ENCODE measurements around the gene DSTN. TPM values are rescaled to one million over a fixed set of nuclear protein-coding genes. Genes with fewer than 3 reads are reported as not detected.

DSTN gene
- total RNA-seq, 1 experiment from 2014 or later = 202 TPM

DNA sequence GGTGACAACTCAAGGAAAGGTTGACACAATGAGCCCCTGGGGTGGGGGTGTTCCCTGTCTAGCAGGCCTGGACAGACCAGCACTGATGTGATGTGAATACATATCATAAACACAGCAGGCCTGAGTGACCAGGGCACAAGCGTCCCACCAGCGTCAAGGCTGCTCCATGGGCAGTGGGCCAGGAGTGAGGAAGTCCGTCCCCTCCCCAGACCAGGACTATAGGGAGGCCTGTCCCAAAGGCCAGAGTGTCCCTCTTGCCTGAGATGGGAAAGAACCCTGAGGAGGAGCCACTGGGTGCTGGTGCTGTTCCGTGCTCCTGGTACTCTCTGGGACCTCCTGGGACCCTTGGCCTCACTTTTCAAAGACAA is 67.5 kb downstream of the DSTN start (continued):
- no peak for TF ChIP-seq ELF1 (IDR thresholded peaks at IDR 0.05; ENCODE audit: borderline replicate concordance, low read depth)
- TF ChIP-seq POLR2A (IDR thresholded peaks at IDR 0.05; ENCODE audit: borderline replicate concordance, extremely low read depth, insufficient read depth, insufficient read length) = no peak
- TF ChIP-seq CEBPB (IDR thresholded peaks at IDR 0.05; ENCODE audit: low read depth) = no peak
- no peak for TF ChIP-seq YY1 (IDR thresholded peaks at IDR 0.05; ENCODE audit: extremely low read depth, insufficient replicate concordance, low read depth, low read length)

DNA sequence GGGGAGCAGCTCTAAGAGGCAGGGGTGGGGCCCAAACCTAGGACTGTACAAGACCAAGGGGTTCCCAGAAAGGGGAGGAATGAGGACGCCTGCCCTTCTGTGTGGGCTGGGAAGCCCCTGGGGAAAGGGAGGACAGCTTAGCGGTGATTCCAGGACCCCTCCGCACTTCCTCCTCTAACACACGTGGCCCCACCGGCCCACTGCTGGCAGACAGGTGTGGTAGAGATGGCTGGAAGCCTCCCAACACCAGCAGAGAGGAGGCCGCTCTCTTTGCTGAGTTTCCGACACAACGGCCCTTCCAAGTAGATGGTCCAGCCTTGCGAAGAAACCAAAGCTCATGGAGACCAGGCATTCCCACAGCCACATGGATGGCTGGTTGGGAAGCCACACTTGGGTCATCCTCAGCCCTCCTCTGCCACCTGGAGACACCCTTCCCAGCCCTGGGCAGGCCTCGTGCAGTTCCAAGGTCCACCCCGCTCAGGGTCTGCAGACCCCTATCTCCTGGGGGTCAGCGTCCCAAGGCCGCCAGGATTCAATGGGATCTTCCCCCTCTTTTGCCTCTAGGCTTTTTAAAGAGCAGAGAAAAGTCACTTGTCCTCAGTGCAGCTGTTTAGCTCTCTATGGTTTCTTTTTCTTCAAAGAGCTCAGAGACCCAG is 68.2 kb downstream of the DSTN start:
- POLR2A ChIA-PET = no interaction called here
- Histone ChIP-seq H3K4me3 (replicated peaks in 1 of 2; ENCODE audit: low read depth in 1 of 2, low read length in 2 of 2) (no peak overlapping the region), H3K27ac (ENCODE audit: low read depth, low read length) (no peak overlapping the region), H3K4me1 (ENCODE audit: control insufficient read depth in 1 of 2, insufficient read depth in 2 of 2, low read length in 2 of 2) (no peaks in the 10 kb centered on the region), H2AFZ (ENCODE audit: low read depth, low read length, poor library complexity, severe bottlenecking) (no peak overlapping the region), H3K27me3 (ENCODE audit: insufficient read depth, low read length) (no peaks in the 10 kb centered on the region), H3K9me3 (ENCODE audit: control insufficient read depth in 1 of 2, insufficient read depth in 1 of 2, low read depth in 1 of 2, low read length in 2 of 2) (no peaks in the 10 kb centered on the region), H3K9me2 (ENCODE audit: insufficient read depth) (no peaks in the 10 kb centered on the region), H3K79me2 (ENCODE audit: insufficient read depth, low read length) (peaks cover 3% of the 10 kb centered on the region; the same call in 1 of the 2 replicates), H3K4me2 (ENCODE audit: low read length) (no peak overlapping the region), H3K36me3 (ENCODE audit: control insufficient read depth in 1 of 2, insufficient read depth in 2 of 2, low read length in 2 of 2) (peaks cover 12 to 18% of the 10 kb centered on the region in 2 experiments; a peak in 3 of 4 replicates), H4K20me1 (ENCODE audit: insufficient read depth) (no peaks in the 10 kb centered on the region), H3K9ac (ENCODE audit: low read length) (no peak overlapping the region)
- no peak for ATAC-seq
- RAD21 ChIA-PET (ENCODE audit: low non-redundant PET in 1 of 2, low total read pairs in 2 of 2, uncharacterized antibody in 2 of 2, unreplicated experiment in 2 of 2) = no interaction called here
- CTCF ChIA-PET = interaction anchor here (0.6 kb wide), 1 partner anchor 358 kb away, joined by 3 read pairs; no protein-coding TSS in a partner anchor
- DNase-seq (ENCODE audit: low read depth, low spot score) = no peak
- BruUV-seq (replicated peaks) = no TSS peak
- TF ChIP-seq, protein P1, sequence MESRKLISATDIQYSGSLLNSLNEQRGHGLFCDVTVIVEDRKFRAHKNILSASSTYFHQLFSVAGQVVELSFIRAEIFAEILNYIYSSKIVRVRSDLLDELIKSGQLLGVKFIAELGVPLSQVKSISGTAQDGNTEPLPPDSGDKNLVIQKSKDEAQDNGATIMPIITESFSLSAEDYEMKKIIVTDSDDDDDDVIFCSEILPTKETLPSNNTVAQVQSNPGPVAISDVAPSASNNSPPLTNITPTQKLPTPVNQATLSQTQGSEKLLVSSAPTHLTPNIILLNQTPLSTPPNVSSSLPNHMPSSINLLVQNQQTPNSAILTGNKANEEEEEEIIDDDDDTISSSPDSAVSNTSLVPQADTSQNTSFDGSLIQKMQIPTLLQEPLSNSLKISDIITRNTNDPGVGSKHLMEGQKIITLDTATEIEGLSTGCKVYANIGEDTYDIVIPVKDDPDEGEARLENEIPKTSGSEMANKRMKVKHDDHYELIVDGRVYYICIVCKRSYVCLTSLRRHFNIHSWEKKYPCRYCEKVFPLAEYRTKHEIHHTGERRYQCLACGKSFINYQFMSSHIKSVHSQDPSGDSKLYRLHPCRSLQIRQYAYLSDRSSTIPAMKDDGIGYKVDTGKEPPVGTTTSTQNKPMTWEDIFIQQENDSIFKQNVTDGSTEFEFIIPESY (IDR thresholded peaks at IDR 0.05; ENCODE audit: extremely low read depth, insufficient replicate concordance, low read length) = no peak
- TF ChIP-seq SRF (IDR thresholded peaks at IDR 0.05; ENCODE audit: low read depth) = no peak
- intact Hi-C loops (cut with micrococcal nuclease) = no loop called here
